Neuronal stem cell (in vitro differentiated cells): ENCODE results near the gene CCNB2.
"Not testable (repeated sequence)": the region's sequence is repeated elsewhere in the genome, so short reads cannot be mapped to it uniquely, and the experiment has no call there.

ENCODE experiments used
- DNase-seq: peaks from one replicate; pipeline ENCODE4 v3.0.0-alpha.2; 2013; ENCODE audit warnings: low spot score
- H2AFZ ChIP-seq: one replicate; pipeline ENCODE4 v1.6.1; 2013; ENCODE audit warnings: mild to moderate bottlenecking, low read length, inconsistent platforms
- H2AK5ac ChIP-seq: 2 replicates; pipeline ENCODE4 v1.6.1; 2013; ENCODE audit warnings: low read depth, mild to moderate bottlenecking, inconsistent platforms, low read length, moderate library complexity, mixed read lengths
- H2BK120ac ChIP-seq: 2 replicates; pipeline ENCODE4 v1.6.1; 2013; ENCODE audit warnings: low read depth, mild to moderate bottlenecking, inconsistent platforms, low read length, moderate library complexity, mixed read lengths
- H2BK12ac ChIP-seq: one replicate; pipeline ENCODE4 v1.6.1; 2013; ENCODE audit warnings: low read length, inconsistent platforms
- H2BK15ac ChIP-seq: 2 replicates; pipeline ENCODE4 v1.6.1; 2013; ENCODE audit warnings: mild to moderate bottlenecking, low read length, inconsistent platforms, mixed read lengths
- H2BK5ac ChIP-seq: one replicate; pipeline ENCODE4 v1.6.1; 2013; ENCODE audit warnings: inconsistent platforms, mild to moderate bottlenecking, low read length, moderate library complexity
- H3K14ac ChIP-seq: one replicate; pipeline ENCODE4 v1.6.1; 2013; ENCODE audit warnings: low read length, inconsistent platforms
- H3K18ac ChIP-seq: 2 replicates; pipeline ENCODE4 v1.6.1; 2013; ENCODE audit warnings: low read length, inconsistent platforms
- H3K23ac ChIP-seq: 2 replicates; pipeline ENCODE4 v1.6.1; 2013; ENCODE audit warnings: low read depth, mild to moderate bottlenecking, mixed read lengths, low read length, inconsistent platforms; ENCODE audit not compliant: poor library complexity
- H3K27ac ChIP-seq: replicated peaks from 3 replicates; pipeline ENCODE4 v1.5.1; 2013; ENCODE audit warnings: low read length, inconsistent platforms
- H3K27me3 ChIP-seq, 3 experiments: 2 replicates each; pipeline ENCODE4 v1.6.1; 2013; ENCODE audit warnings: low read length in 3 of 3, mild to moderate bottlenecking in 2 of 3, inconsistent platforms in 1 of 3, low read depth in 1 of 3, mixed read lengths in 1 of 3, moderate library complexity in 1 of 3; ENCODE audit not compliant: control insufficient read depth in 3 of 3, insufficient read depth in 3 of 3
- H3K36me3 ChIP-seq, 2 donors: replicated peaks in 1 of 2; 2 replicates each; pipeline ENCODE4 v1.6.1; 2013; ENCODE audit warnings: low read length in 2 of 2; ENCODE audit not compliant: control insufficient read depth in 2 of 2, insufficient read depth in 2 of 2
- H3K4ac ChIP-seq: 2 replicates; pipeline ENCODE4 v1.6.1; 2013; ENCODE audit warnings: inconsistent platforms, mild to moderate bottlenecking, low read length, moderate library complexity
- H3K4me1 ChIP-seq, 2 donors: 1 replicate in 1 of 2; 2 replicates in 1 of 2; pipeline ENCODE4 v1.6.1; 2013; ENCODE audit warnings: low read length in 2 of 2, low read depth in 1 of 2; ENCODE audit not compliant: control insufficient read depth in 2 of 2, insufficient read depth in 1 of 2
- H3K4me2 ChIP-seq: one replicate; pipeline ENCODE4 v1.6.1; 2013; ENCODE audit warnings: mild to moderate bottlenecking, low read length, inconsistent platforms; ENCODE audit not compliant: insufficient read depth, poor library complexity, severe bottlenecking
- H3K4me3 ChIP-seq, 2 donors: 2 replicates each; pipeline ENCODE4 v1.5.1; 2013; ENCODE audit warnings: low read length in 2 of 2, mild to moderate bottlenecking in 2 of 2, inconsistent platforms in 1 of 2, moderate library complexity in 1 of 2
- H3K79me1 ChIP-seq: one replicate; pipeline ENCODE4 v1.6.1; 2013; ENCODE audit warnings: low read depth, mild to moderate bottlenecking, inconsistent platforms, low read length, moderate library complexity
- H3K9ac ChIP-seq: one replicate; pipeline ENCODE4 v1.6.1; 2013; ENCODE audit warnings: mild to moderate bottlenecking, low read depth, low read length, inconsistent platforms; ENCODE audit not compliant: poor library complexity
- H3K9me3 ChIP-seq, 2 donors: replicated peaks in 1 of 2; 2 replicates each; pipeline versions ENCODE3 to v1.6.1; 2013; ENCODE audit warnings: low read length in 2 of 2, mild to moderate bottlenecking in 2 of 2, inconsistent platforms in 1 of 2, low read depth in 1 of 2, mixed read lengths in 1 of 2, moderate library complexity in 1 of 2; ENCODE audit not compliant: control insufficient read depth in 2 of 2, insufficient read depth in 1 of 2
- H4K8ac ChIP-seq: one replicate; pipeline ENCODE4 v1.6.1; 2013; ENCODE audit warnings: low read depth, mild to moderate bottlenecking, inconsistent platforms, low read length, moderate library complexity
- H4K91ac ChIP-seq: one replicate; pipeline ENCODE4 v1.6.1; 2013; ENCODE audit warnings: low read length, low read depth, mild to moderate bottlenecking, inconsistent platforms; ENCODE audit not compliant: poor library complexity
- WGBS, 2 donors: extraction: QIAGEN DNeasy Blood & Tissue Kit; methylation state at CpG; one replicate each; pipeline ENCODE4 v1.1.7; 2013; ENCODE audit warnings: missing lambda C conversion rate in 2 of 2, mixed read lengths in 1 of 2; ENCODE audit not compliant: insufficient read length in 2 of 2, insufficient replicate concordance in 1 of 2; ENCODE audit errors: extremely low coverage in 2 of 2; 5-methylcytosine and 5-hydroxymethylcytosine counted together

CCNB2 gene

GRCh38 chr15:59119625-59120024, 14.7 kb downstream of the CCNB2 start:
- Histone ChIP-seq H3K4me3 (no peak overlapping the region), H3K4me2 (no peak overlapping the region), H3K79me1 (no peaks in the 10 kb centered on the region), H3K9ac (no peak overlapping the region), H3K18ac (no peak overlapping the region), H2AK5ac (no peak overlapping the region), H3K4me1 (no peaks in the 10 kb centered on the region), H3K23ac (no peak overlapping the region), H4K91ac (no peak overlapping the region), H3K27me3 (no peaks in the 10 kb centered on the region), H2BK120ac (no peak overlapping the region), H4K8ac (no peak overlapping the region), H2BK12ac (no peak overlapping the region), H3K27ac (no peak overlapping the region), H3K4ac (no peak overlapping the region), H3K9me3 (no peaks in the 10 kb centered on the region), H3K36me3 (peaks cover 62 to 96% of the 10 kb centered on the region in 2 donors), H2BK15ac (no peak overlapping the region), H2BK5ac (no peak overlapping the region), H3K14ac (no peak overlapping the region), H2AFZ (no peak overlapping the region)
- no peak for DNase-seq
- no CpG with 5 or more reads among the region's 5 CpGs for WGBS, 2 donors

GRCh38 chr15:59120937-59121336, 16.0 kb downstream of the CCNB2 start:
- no peaks in the 10 kb centered on the region for H3K27me3 ChIP-seq
- H3K23ac ChIP-seq, result no peak overlapping the region
- DNase-seq, result no peak
- no peak overlapping the region for H3K27ac ChIP-seq
- no peak overlapping the region for H2BK12ac ChIP-seq
- H3K4me3 ChIP-seq, result no peak overlapping the region
- no peak overlapping the region for H3K4ac ChIP-seq
- H3K79me1 ChIP-seq, result no peaks in the 10 kb centered on the region
- H2BK120ac ChIP-seq, result no peak overlapping the region
- H3K14ac ChIP-seq, result no peak overlapping the region
- H2AK5ac ChIP-seq, result no peak overlapping the region
- no peak overlapping the region for H2AFZ ChIP-seq
- H2BK15ac ChIP-seq, result no peak overlapping the region
- WGBS, 2 donors, result no CpG with 5 or more reads among the region's 5 CpGs
- no peaks in the 10 kb centered on the region for H3K4me1 ChIP-seq
- no peak overlapping the region for H4K91ac ChIP-seq
- H2BK5ac ChIP-seq, result no peak overlapping the region
- no peak overlapping the region for H4K8ac ChIP-seq
- H3K36me3 ChIP-seq, result peaks cover 61 to 96% of the 10 kb centered on the region in 2 donors
- H3K9ac ChIP-seq, result no peak overlapping the region
- H3K18ac ChIP-seq, result no peak overlapping the region
- no peak overlapping the region for H3K4me2 ChIP-seq
- H3K9me3 ChIP-seq, result peaks cover 0 to 8% of the 10 kb centered on the region in 2 donors

GRCh38 chr15:59124261-59124660, 19.3 kb downstream of the CCNB2 start:
- Histone ChIP-seq H2AFZ (no peak overlapping the region), H3K79me1 (no peaks in the 10 kb centered on the region), H2BK120ac (no peak overlapping the region), H3K27me3 (no peaks in the 10 kb centered on the region), H2AK5ac (no peak overlapping the region), H2BK5ac (no peak overlapping the region), H3K4me1 (no peaks in the 10 kb centered on the region), H3K23ac (no peak overlapping the region), H3K4me2 (no peak overlapping the region), H3K14ac (no peak overlapping the region), H3K36me3 (peaks cover 36 to 92% of the 10 kb centered on the region in 2 donors), H2BK12ac (no peak overlapping the region), H3K4me3 (no peak overlapping the region), H3K9ac (no peak overlapping the region), H3K27ac (no peak overlapping the region), H2BK15ac (no peak overlapping the region), H3K4ac (no peak overlapping the region), H4K8ac (no peak overlapping the region), H4K91ac (no peak overlapping the region), H3K9me3 (peaks cover 0 to 19% of the 10 kb centered on the region in 2 donors), H3K18ac (no peak overlapping the region)
- no peak for DNase-seq
- WGBS, 2 donors, result no CpG with 5 or more reads among the region's 2 CpGs

- H3K4ac ChIP-seq, H3K4me2 ChIP-seq, H2AFZ ChIP-seq, DNase-seq, H3K27ac ChIP-seq, H2BK12ac ChIP-seq, H3K4me1 ChIP-seq, H4K8ac ChIP-seq, H2AK5ac ChIP-seq, H3K18ac ChIP-seq, H3K79me1 ChIP-seq, H3K9ac ChIP-seq, H3K23ac ChIP-seq, H3K27me3 ChIP-seq, H2BK15ac ChIP-seq, H2BK5ac ChIP-seq, H3K14ac ChIP-seq, H4K91ac ChIP-seq, H2BK120ac ChIP-seq, H3K4me3 ChIP-seq: not testable (repeated sequence)
- peaks cover 31 to 92% of the 10 kb centered on the region in 2 donors for H3K36me3 ChIP-seq
- H3K9me3 ChIP-seq, result peaks cover 0 to 32% of the 10 kb centered on the region in 2 donors
- WGBS, 2 donors, result no CpG with 5 or more reads among the region's 4 CpGs
Observed at GRCh38 chr15:59125683-59126082, 20.7 kb downstream of the CCNB2 start.
